Measurements from ENCODE around the gene CABP5. TPM values are rescaled to one million over a fixed set of nuclear protein-coding genes. Genes with fewer than 3 reads are reported as not detected.

CABP5 gene
- total RNA-seq, 1 experiment from 2014 or later = not detected

DNA sequence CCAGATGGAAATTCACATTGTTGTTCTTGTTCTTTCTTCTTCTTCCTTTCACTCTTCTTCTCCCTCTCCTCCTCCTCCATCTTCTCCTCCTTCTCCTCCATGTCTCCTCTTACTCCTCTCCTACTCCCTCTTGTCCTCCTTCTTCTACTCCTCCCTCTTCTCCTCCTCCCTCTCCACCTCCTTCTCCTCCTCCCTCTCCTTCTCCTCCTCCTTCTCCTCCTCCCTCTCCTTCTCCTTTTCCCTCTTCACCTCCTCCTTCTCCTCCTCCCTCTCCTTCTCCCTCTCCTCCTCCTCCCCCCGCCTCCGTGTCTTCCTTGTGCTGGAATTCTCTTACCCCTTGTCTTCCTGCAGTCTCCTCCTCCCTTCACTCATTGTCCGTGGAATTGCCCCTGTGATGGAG, 18.4 kb downstream of the CABP5 start:
- Histone ChIP-seq H3K4me1 (ENCODE audit: control insufficient read depth in 1 of 2, insufficient read depth in 2 of 2, low read length in 2 of 2) (no peaks in the 10 kb centered on the region), H3K79me2 (ENCODE audit: insufficient read depth, low read length) (no peaks in the 10 kb centered on the region), H3K9ac (ENCODE audit: low read length) (no peak overlapping the region), H3K9me2 (ENCODE audit: insufficient read depth) (no peaks in the 10 kb centered on the region), H3K9me3 (ENCODE audit: control insufficient read depth in 1 of 2, insufficient read depth in 1 of 2, low read depth in 1 of 2, low read length in 2 of 2) (no peaks in the 10 kb centered on the region), H3K36me3 (ENCODE audit: control insufficient read depth in 1 of 2, insufficient read depth in 2 of 2, low read length in 2 of 2) (no peaks in the 10 kb centered on the region), H4K20me1 (ENCODE audit: insufficient read depth) (no peaks in the 10 kb centered on the region), H3K27me3 (ENCODE audit: insufficient read depth, low read length) (peaks cover 17% of the 10 kb centered on the region; the same call in 1 of the 2 replicates), H3K4me3 (replicated peaks in 1 of 2; ENCODE audit: low read depth in 1 of 2, low read length in 2 of 2) (no peak overlapping the region), H3K27ac (ENCODE audit: low read depth, low read length) (no peak overlapping the region), H2AFZ (ENCODE audit: low read depth, low read length, poor library complexity, severe bottlenecking) (no peak overlapping the region), H3K4me2 (ENCODE audit: low read length) (no peak overlapping the region)
- TF ChIP-seq ZNF274 (IDR thresholded peaks at IDR 0.05; ENCODE audit: low read depth, low read length) = no peak
- TF ChIP-seq POLR2A (IDR thresholded peaks at IDR 0.05; ENCODE audit: borderline replicate concordance, extremely low read depth, insufficient read depth, insufficient read length) = no peak
- no peak for TF ChIP-seq CEBPB (IDR thresholded peaks at IDR 0.05; ENCODE audit: low read depth)
- TF ChIP-seq, protein P1, sequence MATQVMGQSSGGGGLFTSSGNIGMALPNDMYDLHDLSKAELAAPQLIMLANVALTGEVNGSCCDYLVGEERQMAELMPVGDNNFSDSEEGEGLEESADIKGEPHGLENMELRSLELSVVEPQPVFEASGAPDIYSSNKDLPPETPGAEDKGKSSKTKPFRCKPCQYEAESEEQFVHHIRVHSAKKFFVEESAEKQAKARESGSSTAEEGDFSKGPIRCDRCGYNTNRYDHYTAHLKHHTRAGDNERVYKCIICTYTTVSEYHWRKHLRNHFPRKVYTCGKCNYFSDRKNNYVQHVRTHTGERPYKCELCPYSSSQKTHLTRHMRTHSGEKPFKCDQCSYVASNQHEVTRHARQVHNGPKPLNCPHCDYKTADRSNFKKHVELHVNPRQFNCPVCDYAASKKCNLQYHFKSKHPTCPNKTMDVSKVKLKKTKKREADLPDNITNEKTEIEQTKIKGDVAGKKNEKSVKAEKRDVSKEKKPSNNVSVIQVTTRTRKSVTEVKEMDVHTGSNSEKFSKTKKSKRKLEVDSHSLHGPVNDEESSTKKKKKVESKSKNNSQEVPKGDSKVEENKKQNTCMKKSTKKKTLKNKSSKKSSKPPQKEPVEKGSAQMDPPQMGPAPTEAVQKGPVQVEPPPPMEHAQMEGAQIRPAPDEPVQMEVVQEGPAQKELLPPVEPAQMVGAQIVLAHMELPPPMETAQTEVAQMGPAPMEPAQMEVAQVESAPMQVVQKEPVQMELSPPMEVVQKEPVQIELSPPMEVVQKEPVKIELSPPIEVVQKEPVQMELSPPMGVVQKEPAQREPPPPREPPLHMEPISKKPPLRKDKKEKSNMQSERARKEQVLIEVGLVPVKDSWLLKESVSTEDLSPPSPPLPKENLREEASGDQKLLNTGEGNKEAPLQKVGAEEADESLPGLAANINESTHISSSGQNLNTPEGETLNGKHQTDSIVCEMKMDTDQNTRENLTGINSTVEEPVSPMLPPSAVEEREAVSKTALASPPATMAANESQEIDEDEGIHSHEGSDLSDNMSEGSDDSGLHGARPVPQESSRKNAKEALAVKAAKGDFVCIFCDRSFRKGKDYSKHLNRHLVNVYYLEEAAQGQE (IDR thresholded peaks at IDR 0.05; ENCODE audit: low read depth) = no peak
- TF ChIP-seq, protein P2, sequence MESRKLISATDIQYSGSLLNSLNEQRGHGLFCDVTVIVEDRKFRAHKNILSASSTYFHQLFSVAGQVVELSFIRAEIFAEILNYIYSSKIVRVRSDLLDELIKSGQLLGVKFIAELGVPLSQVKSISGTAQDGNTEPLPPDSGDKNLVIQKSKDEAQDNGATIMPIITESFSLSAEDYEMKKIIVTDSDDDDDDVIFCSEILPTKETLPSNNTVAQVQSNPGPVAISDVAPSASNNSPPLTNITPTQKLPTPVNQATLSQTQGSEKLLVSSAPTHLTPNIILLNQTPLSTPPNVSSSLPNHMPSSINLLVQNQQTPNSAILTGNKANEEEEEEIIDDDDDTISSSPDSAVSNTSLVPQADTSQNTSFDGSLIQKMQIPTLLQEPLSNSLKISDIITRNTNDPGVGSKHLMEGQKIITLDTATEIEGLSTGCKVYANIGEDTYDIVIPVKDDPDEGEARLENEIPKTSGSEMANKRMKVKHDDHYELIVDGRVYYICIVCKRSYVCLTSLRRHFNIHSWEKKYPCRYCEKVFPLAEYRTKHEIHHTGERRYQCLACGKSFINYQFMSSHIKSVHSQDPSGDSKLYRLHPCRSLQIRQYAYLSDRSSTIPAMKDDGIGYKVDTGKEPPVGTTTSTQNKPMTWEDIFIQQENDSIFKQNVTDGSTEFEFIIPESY (IDR thresholded peaks at IDR 0.05; ENCODE audit: extremely low read depth, insufficient replicate concordance, low read length) = no peak
- no peak for TF ChIP-seq EGR1 (IDR thresholded peaks at IDR 0.05; ENCODE audit: low read depth)
- TF ChIP-seq POLR2AphosphoS5 (IDR thresholded peaks at IDR 0.05; ENCODE audit: low read depth, low read length) = no peak
- no peak for TF ChIP-seq RAD21 (IDR thresholded peaks at IDR 0.05; ENCODE audit: low read depth)
- no peak for TF ChIP-seq SIN3A (IDR thresholded peaks at IDR 0.05; ENCODE audit: low read depth)
- no peak for TF ChIP-seq EZH2phosphoT487 (IDR thresholded peaks at IDR 0.05; ENCODE audit: borderline replicate concordance)
- TF ChIP-seq, protein P3, sequence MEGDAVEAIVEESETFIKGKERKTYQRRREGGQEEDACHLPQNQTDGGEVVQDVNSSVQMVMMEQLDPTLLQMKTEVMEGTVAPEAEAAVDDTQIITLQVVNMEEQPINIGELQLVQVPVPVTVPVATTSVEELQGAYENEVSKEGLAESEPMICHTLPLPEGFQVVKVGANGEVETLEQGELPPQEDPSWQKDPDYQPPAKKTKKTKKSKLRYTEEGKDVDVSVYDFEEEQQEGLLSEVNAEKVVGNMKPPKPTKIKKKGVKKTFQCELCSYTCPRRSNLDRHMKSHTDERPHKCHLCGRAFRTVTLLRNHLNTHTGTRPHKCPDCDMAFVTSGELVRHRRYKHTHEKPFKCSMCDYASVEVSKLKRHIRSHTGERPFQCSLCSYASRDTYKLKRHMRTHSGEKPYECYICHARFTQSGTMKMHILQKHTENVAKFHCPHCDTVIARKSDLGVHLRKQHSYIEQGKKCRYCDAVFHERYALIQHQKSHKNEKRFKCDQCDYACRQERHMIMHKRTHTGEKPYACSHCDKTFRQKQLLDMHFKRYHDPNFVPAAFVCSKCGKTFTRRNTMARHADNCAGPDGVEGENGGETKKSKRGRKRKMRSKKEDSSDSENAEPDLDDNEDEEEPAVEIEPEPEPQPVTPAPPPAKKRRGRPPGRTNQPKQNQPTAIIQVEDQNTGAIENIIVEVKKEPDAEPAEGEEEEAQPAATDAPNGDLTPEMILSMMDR (IDR thresholded peaks at IDR 0.05 in 2 of 3, conservative IDR thresholded peaks at IDR 0.05 in 1 of 3; ENCODE audit: borderline replicate concordance in 1 of 3, insufficient read depth in 1 of 3, low read depth in 2 of 3, low read length in 2 of 3) = no peak
- no peak for TF ChIP-seq TCF7L2 (IDR thresholded peaks at IDR 0.05; ENCODE audit: borderline replicate concordance, extremely low read depth, insufficient read depth, insufficient read length)
- no peak for TF ChIP-seq ZFX (IDR thresholded peaks at IDR 0.05)
- TF ChIP-seq SP1 (IDR thresholded peaks at IDR 0.05; ENCODE audit: low read depth) = no peak
- TF ChIP-seq JUND (IDR thresholded peaks at IDR 0.05) = no peak
- TF ChIP-seq CBX3 (IDR thresholded peaks at IDR 0.05; ENCODE audit: low read depth) = no peak
- TF ChIP-seq SRF (IDR thresholded peaks at IDR 0.05; ENCODE audit: low read depth) = no peak
- DNase-seq (ENCODE audit: low read depth, low spot score) = no peak
- no peak for ATAC-seq
- no TSS peak for BruUV-seq (replicated peaks)
- POLR2A ChIA-PET = no interaction called here
- intact Hi-C loops (cut with micrococcal nuclease) = no loop called here
- CTCF ChIA-PET = no interaction called here
- RAD21 ChIA-PET (ENCODE audit: low non-redundant PET in 1 of 2, low total read pairs in 2 of 2, uncharacterized antibody in 2 of 2, unreplicated experiment in 2 of 2) = no interaction called here
